CD4-positive, alpha-beta memory T cell (primary cell): ENCODE data around the gene SEMA4D. TPM values are rescaled to one million over a fixed set of nuclear protein-coding genes. Genes with fewer than 3 reads are reported as not detected.

Source experiments
- CTCF ChIA-PET: fragments of 350-600 bp; sonication (Branson Sonifier 250); formaldehyde crosslinking; loops from one replicate; lab custom pipeline; 2021; ENCODE audit warnings: inconsistent platforms; ENCODE audit not compliant: partially characterized antibody; lab: Charles Lee
- POLR2A ChIA-PET: fragments of 350-600 bp; sonication (Branson Sonifier 250); formaldehyde crosslinking; loops from one replicate; lab custom pipeline; 2021; ENCODE audit not compliant: partially characterized antibody; lab: Charles Lee
- DNase-seq, 5 donors: peaks; one replicate each; pipeline versions ENCODE4 v3.0.0 to v3.0.0-alpha.2; 2020 to 2022; ENCODE audit warnings: mixed read lengths in 1 of 5
- H3K27ac ChIP-seq: one replicate; pipeline ENCODE4 v1.7.0; 2013; ENCODE audit warnings: low read depth, low read length
- H3K27me3 ChIP-seq: 2 replicates; pipeline ENCODE4 v1.7.0; 2013; ENCODE audit warnings: mild to moderate bottlenecking, low read length, moderate library complexity; ENCODE audit not compliant: insufficient read depth
- H3K36me3 ChIP-seq: 2 replicates; pipeline ENCODE4 v1.7.0; 2013; ENCODE audit warnings: mild to moderate bottlenecking, low read length, moderate library complexity; ENCODE audit not compliant: insufficient read depth
- H3K4me1 ChIP-seq: 2 replicates; pipeline ENCODE4 v1.7.0; 2013; ENCODE audit warnings: mild to moderate bottlenecking, low read length, moderate library complexity; ENCODE audit not compliant: insufficient read depth
- H3K4me3 ChIP-seq, 2 donors: one replicate each; pipeline ENCODE4 v1.7.0; 2013; ENCODE audit warnings: low read length in 2 of 2, mild to moderate bottlenecking in 1 of 2
- H3K9me3 ChIP-seq, 2 donors: one replicate each; pipeline ENCODE4 v1.7.0; 2013; ENCODE audit warnings: low read length in 2 of 2, control low read depth in 1 of 2; ENCODE audit not compliant: control insufficient read depth in 1 of 2
- H3K27ac Mint-ChIP-seq, 7 donors: one replicate each; pipeline ENCODE4 v1.8.0; 2020 to 2021; ENCODE audit warnings: mixed read lengths in 7 of 7, mild to moderate bottlenecking in 6 of 7, inconsistent platforms in 3 of 7, moderate library complexity in 3 of 7
- H3K27me3 Mint-ChIP-seq, 2 donors: one replicate each; pipeline ENCODE4 v1.8.0; 2020 to 2021; ENCODE audit warnings: mixed read lengths in 2 of 2
- H3K36me3 Mint-ChIP-seq, 2 donors: one replicate each; pipeline ENCODE4 v1.8.0; 2020 to 2021; ENCODE audit warnings: mixed read lengths in 2 of 2, inconsistent platforms in 1 of 2, mild to moderate bottlenecking in 1 of 2
- H3K4me1 Mint-ChIP-seq, 4 donors: one replicate each; pipeline ENCODE4 v1.8.0; 2020 to 2021; ENCODE audit warnings: mixed read lengths in 4 of 4, mild to moderate bottlenecking in 1 of 4
- H3K4me3 Mint-ChIP-seq, 8 donors: one replicate each; pipeline ENCODE4 v1.8.0; 2020 to 2021; ENCODE audit warnings: mixed read lengths in 8 of 8, mild to moderate bottlenecking in 7 of 8, moderate library complexity in 6 of 8, inconsistent platforms in 3 of 8
- H3K9me3 Mint-ChIP-seq, 8 donors: one replicate each; pipeline ENCODE4 v1.8.0; 2020 to 2021; ENCODE audit warnings: mixed read lengths in 8 of 8, mild to moderate bottlenecking in 5 of 8, inconsistent platforms in 3 of 8, moderate library complexity in 1 of 8
- intact Hi-C: fragments of 100-400 bp; cut with micrococcal nuclease; formaldehyde crosslinking; loops from one replicate; pipeline ENCODE4 v1.15.1; 2023
- polyA plus RNA-seq, 2 donors: library from polyadenylated mRNA; unstranded; fragments of 300-500 nt; fragmentation: Illumina TruSeq; gene quantifications; one replicate each; pipeline ENCODE4 v1.2.3, GENCODE V29; 2021
- total RNA-seq, 2 experiments: library from RNA; stranded (reverse); gene quantifications; one replicate each; pipeline ENCODE4 v1.2.3, GENCODE V29; 2021

SEMA4D gene
- total and polyA plus RNA-seq, 4 experiments from 2014 or later: 49.5 to 410 (median 280) TPM

- POLR2A ChIA-PET: interaction anchor here (0.8 to 1.2 kb wide), 2 partner anchors 18 to 37 kb away, joined by 3 read pairs; no protein-coding TSS in a partner anchor
Measured at GRCh38 chr9:89380437-89381307, 117.2 kb downstream of the SEMA4D start.

GRCh38 chr9:89379508-89380115, 118.3 kb downstream of the SEMA4D start:
- intact Hi-C loops: loop anchor here (1.0 to 5.0 kb wide), 3 partner anchors 38 to 170 kb away; partner anchors contain the start of gene SECISBP2
- H3K4me3 ChIP-seq: no peak overlapping the region
- CTCF ChIA-PET: interaction anchor here (1.8 kb wide), 1 partner anchor 170 kb away, joined by 11 read pairs; no protein-coding TSS in a partner anchor
- Mint-ChIP-seq H3K27ac (peak overlapping the region; percentile 56 to 89 (median 79)), H3K9me3 (peaks cover 0 to 5% (median 0%) of the 10 kb centered on the region in 8 donors), H3K4me1 (peaks cover 33 to 69% (median 45%) of the 10 kb centered on the region in 4 donors), H3K27me3 (no peaks in the 10 kb centered on the region), H3K4me3 (no peak overlapping the region), H3K36me3 (peaks cover 70 to 75% of the 10 kb centered on the region in 2 donors)
- POLR2A ChIA-PET: interaction anchor here (0.8 to 1.2 kb wide), 2 partner anchors 17 to 38 kb away, joined by 3 read pairs; no protein-coding TSS in a partner anchor
- H3K4me1 ChIP-seq: peaks cover 23% of the 10 kb centered on the region
- H3K27ac ChIP-seq: no peak overlapping the region
- H3K36me3 ChIP-seq: peaks cover 82% of the 10 kb centered on the region
- no peaks in the 10 kb centered on the region for H3K27me3 ChIP-seq
- no peaks in the 10 kb centered on the region for H3K9me3 ChIP-seq
- peak in 3 of 5 donors; percentile 19 to 47 (median 28) for DNase-seq

More at GRCh38 chr9:89380437-89381307, 117.2 kb downstream of the SEMA4D start:
- peaks cover 0 to 5% (median 0%) of the 10 kb centered on the region in 8 donors for H3K9me3 Mint-ChIP-seq
- no peak for DNase-seq
- peaks cover 70 to 82% of the 10 kb centered on the region in 2 donors for H3K36me3 Mint-ChIP-seq
- Histone ChIP-seq H3K4me1 (peaks cover 13% of the 10 kb centered on the region), H3K27me3 (no peaks in the 10 kb centered on the region), H3K4me3 (no peak overlapping the region), H3K9me3 (no peaks in the 10 kb centered on the region), H3K36me3 (peaks cover 92% of the 10 kb centered on the region), H3K27ac (peak overlapping the region; percentile 14)
- peak overlapping the region; percentile 29 to 82 (median 75) for H3K27ac Mint-ChIP-seq
- intact Hi-C loops: no loop called here
- peak overlapping the region in 2 of 8 donors; percentile 7 to 31 for H3K4me3 Mint-ChIP-seq
- peaks cover 31 to 58% (median 38%) of the 10 kb centered on the region in 4 donors for H3K4me1 Mint-ChIP-seq
- CTCF ChIA-PET: interaction anchor here (1.8 kb wide), 1 partner anchor 169 kb away, joined by 11 read pairs; no protein-coding TSS in a partner anchor
- H3K27me3 Mint-ChIP-seq: no peaks in the 10 kb centered on the region

GRCh38 chr9:89379031-89379430, 118.9 kb downstream of the SEMA4D start:
- Mint-ChIP-seq H3K4me1 (peaks cover 32 to 74% (median 48%) of the 10 kb centered on the region in 4 donors), H3K9me3 (peaks cover 0 to 5% (median 0%) of the 10 kb centered on the region in 8 donors), H3K27me3 (no peaks in the 10 kb centered on the region), H3K36me3 (peaks cover 64 to 70% of the 10 kb centered on the region in 2 donors), H3K27ac (peak overlapping the region; percentile 55 to 89 (median 77)), H3K4me3 (no peak overlapping the region)
- Histone ChIP-seq H3K4me3 (no peak overlapping the region), H3K27ac (no peak overlapping the region), H3K4me1 (peaks cover 27% of the 10 kb centered on the region), H3K27me3 (no peaks in the 10 kb centered on the region), H3K9me3 (no peaks in the 10 kb centered on the region), H3K36me3 (peaks cover 76% of the 10 kb centered on the region)
- CTCF ChIA-PET: interaction anchor here (1.8 kb wide), 1 partner anchor 170 kb away, joined by 11 read pairs; no protein-coding TSS in a partner anchor
- intact Hi-C loops: loop anchor here (1.0 to 5.0 kb wide), 3 partner anchors 38 to 170 kb away; partner anchors contain the start of gene SECISBP2
- POLR2A ChIA-PET: no interaction called here
- no peak for DNase-seq

GRCh38 chr9:89378541-89378940, 119.4 kb downstream of the SEMA4D start:
- no peaks in the 10 kb centered on the region for H3K9me3 ChIP-seq
- Mint-ChIP-seq H3K4me3 (no peak overlapping the region), H3K27me3 (no peaks in the 10 kb centered on the region), H3K36me3 (peaks cover 60 to 66% of the 10 kb centered on the region in 2 donors), H3K4me1 (peaks cover 31 to 71% (median 49%) of the 10 kb centered on the region in 4 donors), H3K27ac (peak overlapping the region in 4 of 7 donors; percentile 55 to 92 (median 78)), H3K9me3 (peaks cover 0 to 5% (median 0%) of the 10 kb centered on the region in 8 donors)
- CTCF ChIA-PET: no interaction called here
- H3K27ac ChIP-seq: no peak overlapping the region
- intact Hi-C loops: loop anchor here (2.0 to 5.0 kb wide), 2 partner anchors 39 to 60 kb away; partner anchors contain the start of gene SECISBP2
- no peak overlapping the region for H3K4me3 ChIP-seq
- DNase-seq: no peak
- no peaks in the 10 kb centered on the region for H3K27me3 ChIP-seq
- POLR2A ChIA-PET: no interaction called here
- peaks cover 27% of the 10 kb centered on the region for H3K4me1 ChIP-seq
- H3K36me3 ChIP-seq: peaks cover 72% of the 10 kb centered on the region

GRCh38 chr9:89377411-89377810, 120.5 kb downstream of the SEMA4D start:
- POLR2A ChIA-PET: interaction anchor here (1.1 kb wide), 1 partner anchor 32 kb away, joined by 3 read pairs; no protein-coding TSS in a partner anchor
- H3K4me3 Mint-ChIP-seq: peak overlapping the region in 2 of 8 donors; percentile 21 to 51
- intact Hi-C loops: loop anchor here (5.0 kb wide), 1 partner anchor 40 kb away; no protein-coding TSS in a partner anchor
- peaks cover 28 to 69% (median 52%) of the 10 kb centered on the region in 4 donors for H3K4me1 Mint-ChIP-seq
- peaks cover 52 to 59% of the 10 kb centered on the region in 2 donors for H3K36me3 Mint-ChIP-seq
- CTCF ChIA-PET: no interaction called here
- H3K27me3 Mint-ChIP-seq: no peaks in the 10 kb centered on the region
- Histone ChIP-seq H3K4me3 (no peak overlapping the region), H3K27ac (no peak overlapping the region), H3K9me3 (no peaks in the 10 kb centered on the region), H3K36me3 (peaks cover 60% of the 10 kb centered on the region), H3K4me1 (peaks cover 27% of the 10 kb centered on the region), H3K27me3 (no peaks in the 10 kb centered on the region)
- peak overlapping the region in 5 of 7 donors; percentile 64 to 79 (median 75) for H3K27ac Mint-ChIP-seq
- H3K9me3 Mint-ChIP-seq: peaks cover 0 to 5% (median 0%) of the 10 kb centered on the region in 8 donors
- DNase-seq: no peak

- no peak for DNase-seq
- Histone ChIP-seq H3K27me3 (no peaks in the 10 kb centered on the region), H3K4me3 (no peak overlapping the region), H3K4me1 (peaks cover 27% of the 10 kb centered on the region), H3K9me3 (no peaks in the 10 kb centered on the region), H3K27ac (no peak overlapping the region), H3K36me3 (peaks cover 55% of the 10 kb centered on the region)
- Mint-ChIP-seq H3K4me3 (peak overlapping the region in 1 of 8 donors; percentile 22), H3K27me3 (no peaks in the 10 kb centered on the region), H3K27ac (peak overlapping the region; percentile 48 to 79 (median 75)), H3K4me1 (peaks cover 28 to 64% (median 48%) of the 10 kb centered on the region in 4 donors), H3K36me3 (peaks cover 47 to 54% of the 10 kb centered on the region in 2 donors), H3K9me3 (peaks cover 0 to 5% (median 0%) of the 10 kb centered on the region in 8 donors)
- intact Hi-C loops: loop anchor here (5.0 kb wide), 1 partner anchor 40 kb away; no protein-coding TSS in a partner anchor
- CTCF ChIA-PET: interaction anchor here (4.5 kb wide), 1 partner anchor 172 kb away, joined by 31 read pairs; no protein-coding TSS in a partner anchor
- POLR2A ChIA-PET: interaction anchor here (0.8 to 1.1 kb wide), 2 partner anchors 12 to 31 kb away, joined by 3 read pairs; no protein-coding TSS in a partner anchor
Measured at GRCh38 chr9:89376741-89377351, 121.1 kb downstream of the SEMA4D start.
